K562 (cell line): Measurements from ENCODE around the gene SLC22A6. TPM values are rescaled to one million over a fixed set of nuclear protein-coding genes. Genes with fewer than 3 reads are reported as not detected.

Source experiments
- EHMT2 ChIP-seq: fragments of 450-650 bp; IDR thresholded peaks from 2 replicates; pipeline ENCODE4 v1.6.1; 2018; ENCODE audit warnings: antibody characterized with exemption
- KLF1 ChIP-seq: fragments of 450-650 bp; IDR thresholded peaks from 2 replicates; pipeline ENCODE4 v1.6.1; 2016; ENCODE audit warnings: missing genetic modification characterization, missing compliant biosample characterization
- MGA ChIP-seq: fragments of 450-650 bp; IDR thresholded peaks from 2 replicates; pipeline ENCODE4 v1.6.1; 2016; ENCODE audit warnings: mild to moderate bottlenecking, moderate library complexity
- MTF1 ChIP-seq: fragments of 250-450 bp; sonication (Bioruptor Pico); IDR thresholded peaks from 2 replicates; pipeline ENCODE4 v1.9.0; 2021; ENCODE audit warnings: moderate library complexity, mild to moderate bottlenecking, inconsistent platforms, borderline replicate concordance
- MYC ChIP-seq, 2 experiments: fragments of 250-450 bp in 1 of 2; sonication (Bioruptor Pico) in 1 of 2; IDR thresholded peaks; 2 replicates each; pipeline versions ENCODE4 v1.5.1 to v1.6.1; 2012 to 2021; ENCODE audit warnings: low read depth in 2 of 2, borderline replicate concordance in 1 of 2, improper control_type of control experiment in 1 of 2, low read length in 1 of 2, mild to moderate bottlenecking in 1 of 2, moderate library complexity in 1 of 2
- ZBTB40 ChIP-seq, 2 experiments: fragments of 450-650 bp in 1 of 2; sonication (generic) in 1 of 2; formaldehyde crosslinking in 1 of 2; IDR thresholded peaks; 2 replicates each; pipeline versions ENCODE4 v1.7.1 to v1.9.0; 2016 to 2022; ENCODE audit warnings: inconsistent platforms in 1 of 2, mild to moderate bottlenecking in 1 of 2, missing genetic modification reagents in 1 of 2
- polyA plus RNA-seq, 8 experiments: library from polyadenylated mRNA; depleted of rRNA in 4 of 8; stranded (reverse) in 5 of 8; unstranded in 3 of 8; fragments of >200 nt; fragmentation: Nextera tagmentation in 2 of 8; fragmentation: Illumina TruSeq in 1 of 8; extraction: Ambion mirVana in 2 of 8; extraction: Trizol in 1 of 8; gene quantifications; 2 replicates each; pipeline versions ENCODE4 v1.2.1 to v1.2.3, GENCODE V29; 2011 to 2014; ENCODE audit warnings: inconsistent platforms in 1 of 8, missing spikeins in 1 of 8
- total RNA-seq, 7 experiments: library from RNA; depleted of rRNA in 6 of 7; stranded (reverse); fragments of >200 nt in 6 of 7; fragmentation: Illumina TruSeq in 2 of 7; extraction: Trizol in 2 of 7; gene quantifications; 2 replicates each; pipeline versions ENCODE4 v1.2.1 to v1.2.3, GENCODE V29; 2011 to 2021; ENCODE audit warnings: low replicate concordance in 1 of 7

SLC22A6 gene
- total and polyA plus RNA-seq, 9 of the 15 experiments (the other 6 are each of a cell fraction or from before 2014, with no cell fraction given): not detected

GRCh38 chr11:62961017-62961570, 23.7 kb downstream of the SLC22A6 start (continued):
- TF ChIP-seq MGA (peak; percentile 82), ZBTB40 (IDR thresholded peaks at IDR 0.05) (no peak), ZBTB40 (CRISPR knock-in tag; IDR thresholded peaks at IDR 0.05) (no peak), MTF1 (CRISPR knock-in tag) (no peak), MYC (IDR thresholded peaks at IDR 0.05; ENCODE audit: low read depth, low read length) (peak; percentile 63), MYC (CRISPR knock-in tag; IDR thresholded peaks at IDR 0.05; ENCODE audit: borderline replicate concordance, low read depth) (no peak), KLF1 (tag) (peak; percentile 67; the same call in 1 of the 2 replicates), EHMT2 (no peak)
